LNCAP (cell line): ENCODE results near the gene ATP6V1D.

Experiments
- CTCF ChIP-seq: fragments of 450-650 bp; IDR thresholded peaks from 2 replicates; pipeline ENCODE4 v1.5.1; 2017; ENCODE audit warnings: mild to moderate bottlenecking

Gene ATP6V1D

GRCh38 chr14:67359775-67360469 lies at the start of gene ATP6V1D, which contains the start of gene EIF2S1:
ATP6V1D (minus strand) TSS chr14:67359804; CDS start chr14:67359698, 106 bp downstream.
EIF2S1 (plus strand) TSS chr14:67360328; CDS start chr14:67364768, 4,440 bp downstream.
- peak; percentile 99 for TF ChIP-seq CTCF

GRCh38 chr14:67405771-67406170 lies 46.2 kb upstream of the ATP6V1D start:
- TF ChIP-seq CTCF, result no peak

- TF ChIP-seq CTCF, result no peak
Measured at GRCh38 chr14:67400434-67400833, 40.8 kb upstream of the ATP6V1D start.

GRCh38 chr14:67397536-67397935 lies 37.9 kb upstream of the ATP6V1D start:
- no peak for TF ChIP-seq CTCF

- TF ChIP-seq CTCF, result no peak
Measured at GRCh38 chr14:67396381-67396970, 36.9 kb upstream of the ATP6V1D start.

GRCh38 chr14:67395876-67396189 lies 36.2 kb upstream of the ATP6V1D start:
- no peak for TF ChIP-seq CTCF

GRCh38 chr14:67395086-67395875 lies 35.7 kb upstream of the ATP6V1D start:
- no peak for TF ChIP-seq CTCF
